Activated naive CD8-positive, alpha-beta T cell treated with anti-CD3 and anti-CD28 coated beads, Interleukin-2, amount 10 ng/mL, durations not matched to agents 7 days and 5 days (primary cell): ENCODE results near the gene ARIH2. TPM values are rescaled to one million over a fixed set of nuclear protein-coding genes. Genes with fewer than 3 reads are reported as not detected.
A peak's percentile ranks its signal among the peaks of the same experiment; 100 is the strongest.

Experiments used
- ATAC-seq: fragments of 150-1000 bp; cut with Tn5 transposase; one replicate; pipeline ENCODE4 v1.10.0; 2021; ENCODE audit warnings: low read depth, moderate library complexity
- POLR2A ChIA-PET: fragments of 350-600 bp; sonication (Branson Sonifier 250); formaldehyde crosslinking; loops from one replicate; lab custom pipeline; 2021; ENCODE audit warnings: antibody characterized with exemption; lab: Charles Lee
- DNase-seq: peaks from one replicate; pipeline ENCODE4 v3.0.0; 2021
- H3K27ac Mint-ChIP-seq: one replicate; pipeline ENCODE4 v1.8.0; 2022; ENCODE audit warnings: mild to moderate bottlenecking, mixed read lengths
- H3K27me3 Mint-ChIP-seq: one replicate; pipeline ENCODE4 v1.8.0; 2022; ENCODE audit warnings: mild to moderate bottlenecking, moderate library complexity, mixed read lengths
- H3K36me3 Mint-ChIP-seq: one replicate; pipeline ENCODE4 v1.8.0; 2021; ENCODE audit warnings: mild to moderate bottlenecking, mixed read lengths
- H3K4me1 Mint-ChIP-seq: one replicate; pipeline ENCODE4 v1.8.0; 2021; ENCODE audit warnings: mixed read lengths
- H3K4me3 Mint-ChIP-seq: one replicate; pipeline ENCODE4 v1.8.0; 2022; ENCODE audit warnings: mild to moderate bottlenecking, moderate library complexity, mixed read lengths
- H3K9me3 Mint-ChIP-seq: one replicate; pipeline ENCODE4 v1.8.0; 2021; ENCODE audit warnings: mixed read lengths
- microRNA-seq: library from miRNA; unstranded; fragments of <30 nt; microRNA quantifications from one replicate; pipeline ENCODE4 v1.2.0, GENCODE V29; 2022
- total RNA-seq, 2 experiments: library from RNA; stranded (reverse); gene quantifications; one replicate each; pipeline ENCODE4 v1.2.3, GENCODE V29; 2021

The ARIH2 gene
- total RNA-seq, 2 experiments from 2014 or later, result 108 to 118 TPM

DNA sequence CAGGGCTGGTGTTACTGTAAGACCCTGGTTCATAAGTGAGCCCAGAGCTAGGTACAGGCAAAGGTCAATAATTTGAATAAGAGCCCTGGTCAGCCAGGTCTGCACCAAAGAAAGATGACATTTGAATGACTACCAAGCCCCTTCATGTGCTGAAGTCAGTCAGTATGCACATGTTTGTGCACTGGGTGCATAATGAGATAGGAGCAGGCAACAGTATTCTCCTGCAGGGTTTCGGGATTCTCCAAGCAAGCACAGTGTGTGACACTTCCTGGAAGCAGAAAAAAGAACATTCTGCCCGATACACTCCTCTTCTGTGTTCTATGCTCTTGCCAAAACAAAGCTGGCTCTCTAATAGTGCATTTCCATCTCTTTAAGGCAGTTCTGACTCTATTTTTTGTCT lies 116.0 kb downstream of the ARIH2 start:
- Mint-ChIP-seq H3K36me3 (peaks cover 11% of the 10 kb centered on the region), H3K27ac (no peak overlapping the region)

DNA sequence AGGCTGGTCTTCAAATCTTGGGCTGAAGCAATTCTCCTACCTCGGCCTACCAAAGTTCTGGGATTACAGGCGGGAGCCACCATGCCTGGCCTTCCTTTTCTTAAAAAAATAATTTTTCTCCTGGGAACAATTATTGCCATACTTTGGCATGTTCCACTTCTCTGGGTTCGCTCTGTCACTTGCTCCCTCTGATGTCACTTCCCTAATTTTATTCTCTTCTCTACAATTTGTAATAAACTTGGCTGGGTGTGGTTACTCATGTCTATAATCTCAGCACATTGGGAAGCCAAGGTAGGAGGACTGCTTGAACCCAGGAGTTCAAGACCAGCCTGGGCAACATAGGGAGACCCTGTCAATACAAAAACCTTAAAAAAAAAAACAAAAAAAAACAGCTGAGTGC lies 116.6 kb downstream of the ARIH2 start:
- Mint-ChIP-seq H3K27ac (no peak overlapping the region), H3K9me3 (no peaks in the 10 kb centered on the region), H3K4me3 (no peak overlapping the region), H3K27me3 (no peaks in the 10 kb centered on the region), H3K4me1 (no peaks in the 10 kb centered on the region), H3K36me3 (peaks cover 11% of the 10 kb centered on the region)
- POLR2A ChIA-PET, result interaction anchor here (0.6 to 1.1 kb wide), 2 partner anchors 13 to 14 kb away, joined by 3 read pairs; partner anchors contain the start of gene NDUFAF3
- no peak for DNase-seq
- ATAC-seq, result no peak

More for the DNA sequence above, 116.0 kb downstream of the ARIH2 start:
- DNase-seq, result no peak
- POLR2A ChIA-PET, result interaction anchor here (1.1 kb wide), 1 partner anchor 12 kb away, joined by 3 read pairs; the partner anchor contains the start of gene NDUFAF3
- H3K27me3 Mint-ChIP-seq, result no peaks in the 10 kb centered on the region
- no peak for ATAC-seq
- peaks cover 2% of the 10 kb centered on the region for H3K4me1 Mint-ChIP-seq
- no peaks in the 10 kb centered on the region for H3K9me3 Mint-ChIP-seq
- no peak overlapping the region for H3K4me3 Mint-ChIP-seq

Small RNAs within 50 kb of the gene (microRNA-seq; reads per million reads assigned to microRNA genes)
- gene MIR191, result 16,445 reads per million, percentile 97 among the genes with 10 or more reads in this experiment
- 4,179 reads per million, percentile 90 among the genes with 10 or more reads in this experiment for gene MIR425

Other genes starting within 250 kb of the ARIH2 start
- 10 to 100 TPM; 46.9 to 48.7 TPM for gene NCKIPSD, start 232.9 kb upstream of the ARIH2 start, total RNA-seq
- gene IP6K2, start 201.6 kb upstream of the ARIH2 start, total RNA-seq, result 10 to 100 TPM; 68.4 to 72.0 TPM
- gene PRKAR2A, start 71.0 kb upstream of the ARIH2 start, total RNA-seq, result 10 to 100 TPM; 37.0 to 37.6 TPM
- gene SLC25A20, start 20.0 kb upstream of the ARIH2 start, total RNA-seq, result 10 to 100 TPM; 27.5 to 28.3 TPM
- 10 to 100 TPM; 57.4 to 57.7 TPM for gene P4HTM, start 71.4 kb downstream of the ARIH2 start, total RNA-seq
- 100 to 1,000 TPM; 185 to 207 TPM for gene WDR6, start 88.5 kb downstream of the ARIH2 start, total RNA-seq
- 10 to 100 TPM; 27.9 to 29.9 TPM for gene DALRD3, start 99.7 kb downstream of the ARIH2 start, total RNA-seq
- 10 to 100 TPM; 78.9 to 82.4 TPM for gene NDUFAF3, start 103.3 kb downstream of the ARIH2 start, total RNA-seq
- gene IMPDH2, start 110.6 kb downstream of the ARIH2 start, total RNA-seq, result 100 to 1,000 TPM; 145 to 146 TPM
- 100 to 1,000 TPM; 141 to 153 TPM for gene QRICH1, start 175.2 kb downstream of the ARIH2 start, total RNA-seq
- gene QARS1, start 185.9 kb downstream of the ARIH2 start, total RNA-seq, result 100 to 1,000 TPM; 223 to 237 TPM
- 10 to 100 TPM; 77.8 to 78.2 TPM for gene USP19, start 202.0 kb downstream of the ARIH2 start, total RNA-seq
- gene LAMB2, start 214.2 kb downstream of the ARIH2 start, total RNA-seq, result 1 to 10 TPM in 1 of 2 experiments, under 1 TPM in 1; 0.45 to 1.2 TPM
- 10 to 100 TPM; 27.5 to 29.2 TPM for gene CCDC71, start 247.5 kb downstream of the ARIH2 start, total RNA-seq